Caco-2 (cell line): ENCODE measurements around the gene MTAP. TPM values are rescaled to one million over a fixed set of nuclear protein-coding genes. Genes with fewer than 3 reads are reported as not detected.
A peak's percentile ranks its signal among the peaks of the same experiment; 100 is the strongest.

Experiments used
- BruUV-seq: library from RNA; stranded (reverse); fragments of 400-500 nt; replicated peaks from 2 replicates; lab custom pipeline; 2021; lab: Mats Ljungman, UMichigan
- CTCF ChIA-PET: fragments of 300-600 bp; sonication (Branson Sonifier 250); formaldehyde crosslinking; loops from one replicate; lab custom pipeline; 2022; ENCODE audit warnings: antibody characterized with exemption; lab: Charles Lee
- POLR2A ChIA-PET: fragments of 300-600 bp; sonication (Branson Sonifier 250); formaldehyde crosslinking; loops from one replicate; lab custom pipeline; 2022; ENCODE audit warnings: antibody characterized with exemption; lab: Charles Lee
- DNase-seq, 2 experiments: peaks; one replicate each; pipeline versions ENCODE4 v3.0.0 to v3.0.0-alpha.2; 2020 to 2022
- H3K27me3 ChIP-seq: replicated peaks from 2 replicates; pipeline ENCODE4 v1.6.0; 2011; ENCODE audit warnings: low read length; ENCODE audit not compliant: control insufficient read depth, insufficient read depth
- H3K36me3 ChIP-seq: 2 replicates; pipeline ENCODE4 v1.5.1; 2011; ENCODE audit warnings: low read length; ENCODE audit not compliant: control insufficient read depth, insufficient read depth
- H3K4me1 ChIP-seq: fragments of 250-450 bp; sonication (Bioruptor Pico); 2 replicates; pipeline ENCODE4 v1.5.1; 2020; ENCODE audit warnings: mild to moderate bottlenecking
- H3K4me3 ChIP-seq: 2 replicates; pipeline ENCODE4 v1.5.1; 2011; ENCODE audit warnings: low read depth, mild to moderate bottlenecking, control low read depth, low read length
- H3K9me3 ChIP-seq: fragments of 250-450 bp; sonication (Bioruptor Pico); 2 replicates; pipeline ENCODE4 v1.5.1; 2020; ENCODE audit warnings: mild to moderate bottlenecking, moderate library complexity
- H3K27ac Mint-ChIP-seq: one replicate; pipeline ENCODE4 v1.8.0; 2022; ENCODE audit warnings: mixed read lengths; ENCODE audit not compliant: unreplicated experiment
- H3K27me3 Mint-ChIP-seq: one replicate; pipeline ENCODE4 v1.8.0; 2022; ENCODE audit warnings: mixed read lengths; ENCODE audit not compliant: insufficient read depth, unreplicated experiment
- H3K36me3 Mint-ChIP-seq: one replicate; pipeline ENCODE4 v1.8.0; 2022; ENCODE audit warnings: mild to moderate bottlenecking, mixed read lengths; ENCODE audit not compliant: insufficient read depth, unreplicated experiment
- H3K4me1 Mint-ChIP-seq: one replicate; pipeline ENCODE4 v1.8.0; 2022; ENCODE audit warnings: low read depth, mixed read lengths; ENCODE audit not compliant: unreplicated experiment
- H3K4me3 Mint-ChIP-seq: one replicate; pipeline ENCODE4 v1.8.0; 2022; ENCODE audit warnings: mild to moderate bottlenecking, moderate library complexity, mixed read lengths; ENCODE audit not compliant: unreplicated experiment
- H3K9me3 Mint-ChIP-seq: one replicate; pipeline ENCODE4 v1.8.0; 2022; ENCODE audit warnings: mixed read lengths; ENCODE audit not compliant: unreplicated experiment
- intact Hi-C: fragments of 100-400 bp; cut with micrococcal nuclease; formaldehyde crosslinking; loops from one replicate; pipeline ENCODE4 v1.10.0; 2022; ENCODE audit not compliant: unreplicated experiment
- total RNA-seq: library from RNA; stranded (reverse); gene quantifications from 2 replicates; pipeline ENCODE4 v1.2.3, GENCODE V29; 2022
- TF ChIP-seq, protein P1 (sequence below), 2 experiments: fragments of 200-600 bp in 1 of 2; IDR thresholded peaks; 1 replicate in 1 of 2; 2 replicates in 1 of 2; pipeline versions ENCODE4 v1.5.1 to v1.8.0; 2011 to 2022; ENCODE audit warnings: antibody characterized with exemption in 1 of 2, control low read depth in 1 of 2, inconsistent platforms in 1 of 2, low read depth in 1 of 2, low read length in 1 of 2, mild to moderate bottlenecking in 1 of 2, moderate library complexity in 1 of 2; ENCODE audit not compliant: insufficient read depth in 1 of 2, severe bottlenecking in 1 of 2, unreplicated experiment in 1 of 2

MTAP gene
- total RNA-seq, 1 experiment from 2014 or later = 53.3 TPM

DNA sequence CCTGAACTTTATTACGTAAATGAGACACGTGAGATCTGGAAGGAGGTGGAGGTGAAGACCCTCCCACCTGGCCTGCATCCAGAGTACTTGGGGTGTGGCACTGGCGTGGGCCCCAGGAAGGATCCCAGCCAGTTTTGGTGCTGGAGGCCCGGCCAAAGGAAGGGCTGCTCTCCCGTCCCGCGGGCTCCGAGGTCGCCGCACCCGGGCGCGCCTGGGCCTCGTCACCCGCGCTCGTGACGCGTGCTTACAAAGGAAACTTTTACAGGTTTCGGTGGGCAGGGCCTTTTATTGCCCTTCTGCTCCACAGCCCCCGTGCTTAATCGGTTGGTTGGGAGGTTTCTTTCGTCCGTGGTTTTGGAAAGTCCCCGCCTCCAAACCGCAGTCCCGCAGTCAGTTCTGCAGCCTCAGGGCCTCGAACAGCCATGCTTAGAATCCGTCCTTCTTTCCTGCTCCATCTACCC, 162.5 kb downstream of the MTAP start:
- ChIA-PET CTCF (interaction anchor here (0.7 kb wide), 1 partner anchor 473 kb away, joined by 3 read pairs; no protein-coding TSS in a partner anchor), POLR2A (no interaction called here)
- intact Hi-C loops = loop anchor here (1.0 to 10.0 kb wide), 2 partner anchors 90 to 152 kb away; no protein-coding TSS in a partner anchor
- Mint-ChIP-seq H3K36me3 (peaks cover 4% of the 10 kb centered on the region), H3K27ac (no peak overlapping the region), H3K4me3 (peak overlapping the region; percentile 66), H3K27me3 (no peaks in the 10 kb centered on the region), H3K9me3 (no peaks in the 10 kb centered on the region), H3K4me1 (no peaks in the 10 kb centered on the region)
- peak overlapping the region; percentile 59 for H3K4me3 ChIP-seq
- H3K4me1 ChIP-seq = no peaks in the 10 kb centered on the region
- no peaks in the 10 kb centered on the region for H3K9me3 ChIP-seq
- TF ChIP-seq, protein P1, sequence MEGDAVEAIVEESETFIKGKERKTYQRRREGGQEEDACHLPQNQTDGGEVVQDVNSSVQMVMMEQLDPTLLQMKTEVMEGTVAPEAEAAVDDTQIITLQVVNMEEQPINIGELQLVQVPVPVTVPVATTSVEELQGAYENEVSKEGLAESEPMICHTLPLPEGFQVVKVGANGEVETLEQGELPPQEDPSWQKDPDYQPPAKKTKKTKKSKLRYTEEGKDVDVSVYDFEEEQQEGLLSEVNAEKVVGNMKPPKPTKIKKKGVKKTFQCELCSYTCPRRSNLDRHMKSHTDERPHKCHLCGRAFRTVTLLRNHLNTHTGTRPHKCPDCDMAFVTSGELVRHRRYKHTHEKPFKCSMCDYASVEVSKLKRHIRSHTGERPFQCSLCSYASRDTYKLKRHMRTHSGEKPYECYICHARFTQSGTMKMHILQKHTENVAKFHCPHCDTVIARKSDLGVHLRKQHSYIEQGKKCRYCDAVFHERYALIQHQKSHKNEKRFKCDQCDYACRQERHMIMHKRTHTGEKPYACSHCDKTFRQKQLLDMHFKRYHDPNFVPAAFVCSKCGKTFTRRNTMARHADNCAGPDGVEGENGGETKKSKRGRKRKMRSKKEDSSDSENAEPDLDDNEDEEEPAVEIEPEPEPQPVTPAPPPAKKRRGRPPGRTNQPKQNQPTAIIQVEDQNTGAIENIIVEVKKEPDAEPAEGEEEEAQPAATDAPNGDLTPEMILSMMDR (IDR thresholded peaks at IDR 0.05; ENCODE audit: insufficient read depth in 1 of 2, low read depth in 1 of 2, low read length in 1 of 2, severe bottlenecking in 1 of 2, unreplicated experiment in 1 of 2) = no peak
- peak in 1 of 2 experiments; percentile 28 for DNase-seq
- H3K36me3 ChIP-seq = no peaks in the 10 kb centered on the region
- H3K27me3 ChIP-seq = no peaks in the 10 kb centered on the region
- no TSS peak for BruUV-seq

DNA sequence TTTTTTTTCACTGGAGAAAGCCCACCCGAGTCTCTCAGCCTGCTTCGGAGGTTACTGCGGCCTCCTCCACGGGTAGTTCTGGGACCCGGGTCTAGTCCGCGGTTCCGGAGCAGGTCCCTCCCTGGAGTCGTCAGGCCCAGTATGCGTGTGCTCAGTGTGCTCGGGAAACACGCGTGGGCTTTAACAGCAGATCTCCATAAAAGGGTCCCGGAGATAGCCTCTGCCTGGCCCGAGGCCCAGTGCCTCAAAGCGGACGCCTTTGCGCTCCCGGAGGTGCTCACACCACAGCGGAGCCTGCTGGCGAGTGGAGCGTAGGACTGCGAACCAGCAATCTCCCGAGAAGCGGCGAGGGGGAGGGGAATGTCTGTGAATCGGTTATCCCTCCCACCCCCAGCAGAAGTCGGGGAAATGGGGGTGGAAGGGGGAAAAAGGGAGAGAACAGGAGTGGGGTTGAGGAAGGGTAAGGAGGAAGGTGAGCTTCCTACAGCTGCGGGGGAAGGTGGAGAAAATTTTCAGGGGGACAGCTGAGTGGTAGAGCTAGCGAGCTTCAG, 163.0 kb downstream of the MTAP start:
- no peak overlapping the region for H3K27ac Mint-ChIP-seq
- H3K9me3 ChIP-seq = no peaks in the 10 kb centered on the region
- DNase-seq = peak; percentile 77 to 79
- no peaks in the 10 kb centered on the region for H3K4me1 Mint-ChIP-seq
- no peaks in the 10 kb centered on the region for H3K27me3 ChIP-seq
- BruUV-seq = TSS peak; percentile 59
- POLR2A ChIA-PET = no interaction called here
- no peaks in the 10 kb centered on the region for H3K36me3 ChIP-seq
- no peaks in the 10 kb centered on the region for H3K27me3 Mint-ChIP-seq
- peak overlapping the region; percentile 66 for H3K4me3 Mint-ChIP-seq
- H3K4me3 ChIP-seq = peak overlapping the region; percentile 59
- CTCF ChIA-PET = no interaction called here
- H3K9me3 Mint-ChIP-seq = no peaks in the 10 kb centered on the region
- H3K4me1 ChIP-seq = no peaks in the 10 kb centered on the region
- intact Hi-C loops = loop anchor here (1.0 to 10.0 kb wide), 2 partner anchors 91 to 152 kb away; no protein-coding TSS in a partner anchor
- TF ChIP-seq, protein P1 (IDR thresholded peaks at IDR 0.05; ENCODE audit: insufficient read depth in 1 of 2, low read depth in 1 of 2, low read length in 1 of 2, severe bottlenecking in 1 of 2, unreplicated experiment in 1 of 2) = peak; percentile 26 to 74
- H3K36me3 Mint-ChIP-seq = peaks cover 5% of the 10 kb centered on the region

DNA sequence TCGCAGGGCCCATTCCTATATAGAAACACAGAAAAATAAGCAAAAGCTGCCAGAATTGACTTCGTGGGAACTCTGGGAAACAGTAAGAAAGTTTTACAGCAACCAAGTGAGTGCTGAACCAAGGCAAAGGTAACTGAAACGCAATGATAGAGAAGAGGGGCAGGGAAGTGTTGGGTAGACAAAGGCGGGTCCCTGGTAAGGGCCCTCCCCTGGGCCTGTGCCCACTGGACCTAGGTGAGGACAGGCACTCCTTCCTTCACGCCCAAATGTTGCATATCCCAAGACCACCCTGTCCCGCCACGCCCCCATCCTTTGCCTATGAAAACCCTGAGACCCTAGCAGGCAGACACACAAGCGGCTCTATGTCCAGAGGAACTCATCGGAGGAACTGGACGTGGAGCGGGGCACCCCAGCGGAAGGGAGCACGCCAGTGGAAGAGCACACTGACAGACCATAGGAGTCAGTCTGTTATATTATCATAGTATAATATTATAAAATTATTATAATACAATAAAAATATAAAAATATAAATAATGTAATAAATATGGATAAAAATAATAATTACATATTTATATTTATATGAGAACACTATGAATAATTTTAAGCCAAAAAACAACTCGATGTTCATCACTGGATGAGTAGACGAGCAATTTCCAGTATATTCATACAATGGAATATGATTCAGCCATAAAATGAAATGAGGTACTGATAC, 163.9 kb downstream of the MTAP start:
- H3K36me3 Mint-ChIP-seq = peaks cover 5% of the 10 kb centered on the region
- TF ChIP-seq, protein P1 (IDR thresholded peaks at IDR 0.05; ENCODE audit: insufficient read depth in 1 of 2, low read depth in 1 of 2, low read length in 1 of 2, severe bottlenecking in 1 of 2, unreplicated experiment in 1 of 2) = no peak
- no peaks in the 10 kb centered on the region for H3K27me3 Mint-ChIP-seq
- Histone ChIP-seq H3K27me3 (no peaks in the 10 kb centered on the region), H3K4me1 (no peaks in the 10 kb centered on the region), H3K9me3 (no peaks in the 10 kb centered on the region), H3K4me3 (no peak overlapping the region), H3K36me3 (no peaks in the 10 kb centered on the region)
- DNase-seq = no peak
- ChIA-PET CTCF (no interaction called here), POLR2A (no interaction called here)
- no TSS peak for BruUV-seq
- H3K9me3 Mint-ChIP-seq = no peaks in the 10 kb centered on the region
- no peak overlapping the region for H3K27ac Mint-ChIP-seq
- H3K4me1 Mint-ChIP-seq = no peaks in the 10 kb centered on the region
- intact Hi-C loops = loop anchor here (10.0 kb wide), 1 partner anchor 91 kb away; no protein-coding TSS in a partner anchor
- no peak overlapping the region for H3K4me3 Mint-ChIP-seq
